Mucosa of descending colon (tissue), 3 donors: Measurements from ENCODE around the gene LYST. TPM values are rescaled to one million over a fixed set of nuclear protein-coding genes. Genes with fewer than 3 reads are reported as not detected.
A peak's percentile ranks its signal among the peaks of the same experiment; 100 is the strongest.

ENCODE experiments used
- ATAC-seq: fragments of 200-7000 bp; cut with Tn5 transposase; one replicate; pipeline ENCODE4 v1.9.1; 2020; ENCODE audit warnings: mild to moderate bottlenecking, moderate library complexity
- DNase-seq, 3 donors: peaks; one replicate each; pipeline ENCODE4 v3.0.0-alpha.2; 2020
- H3K36me3 ChIP-seq: fragments of 200-600 bp; one replicate; pipeline ENCODE4 v1.8.0; 2021; ENCODE audit warnings: low read depth, mild to moderate bottlenecking
- H3K4me1 ChIP-seq: fragments of 200-600 bp; one replicate; pipeline ENCODE4 v1.8.0; 2021; ENCODE audit warnings: low read depth, mild to moderate bottlenecking
- H3K4me3 ChIP-seq: fragments of 200-600 bp; one replicate; pipeline ENCODE4 v1.8.0; 2021; ENCODE audit warnings: mild to moderate bottlenecking
- H3K9me3 ChIP-seq: fragments of 200-600 bp; one replicate; pipeline ENCODE4 v1.8.0; 2021; ENCODE audit warnings: mild to moderate bottlenecking
- CTCF ChIP-seq: fragments of 200-600 bp; IDR thresholded peaks from one replicate; pipeline ENCODE4 v1.8.0; 2022; ENCODE audit warnings: antibody characterized with exemption, mild to moderate bottlenecking
- intact Hi-C, 2 donors: fragments of 100-400 bp; cut with DNase I in 1 of 2; cut with micrococcal nuclease in 1 of 2; formaldehyde crosslinking; loops; one replicate each; pipeline versions ENCODE4 v1.11.0 to v1.11.1; 2022; cut with DNase I, micrococcal nuclease
- total RNA-seq, 3 donors: library from RNA; stranded (reverse); fragmentation: NEBNext Ultra II Directional in 2 of 3; extraction: Animal tissue kit (Norgen Biotek cat#: 25700) in 2 of 3; gene quantifications; one replicate each; pipeline versions ENCODE4 v1.2.1 to v1.2.4, GENCODE V29; 2021 to 2023
- donor health status: DM: no; HTN: no; CAD: no; lungs with moderate emphysema.
- donor health status: DM: no; HTN: no; CAD: no.
- donor health status: DM: no; HTN: yes; CAD: no.

LYST gene
- total RNA-seq, 3 donors from 2014 or later, result 24.0 to 32.3 (median 26.7) TPM

- TF ChIP-seq CTCF, result no peak
- no peak for DNase-seq
- Histone ChIP-seq H3K9me3 (no peaks in the 10 kb centered on the region), H3K4me1 (no peaks in the 10 kb centered on the region), H3K36me3 (no peaks in the 10 kb centered on the region), H3K4me3 (no peak overlapping the region)
- intact Hi-C loops, result no loop called here
- ATAC-seq, result no peak
These were observed 183.1 kb downstream of the LYST start for GRCh38 chr1:235683653-235684052.

GRCh38 chr1:235682216-235682615 is 184.5 kb downstream of the LYST start:
- no peak for DNase-seq
- Histone ChIP-seq H3K4me1 (no peaks in the 10 kb centered on the region), H3K36me3 (no peaks in the 10 kb centered on the region), H3K9me3 (no peaks in the 10 kb centered on the region), H3K4me3 (no peak overlapping the region)
- TF ChIP-seq CTCF, result no peak
- intact Hi-C loops, result no loop called here
- ATAC-seq, result no peak

GRCh38 chr1:235679644-235680043 is 187.1 kb downstream of the LYST start:
- no peaks in the 10 kb centered on the region for H3K4me1 ChIP-seq
- H3K9me3 ChIP-seq, result peaks cover 7% of the 10 kb centered on the region
- DNase-seq (no peak), ATAC-seq (peak; percentile 28)
- no peak for TF ChIP-seq CTCF
- H3K36me3 ChIP-seq, result no peaks in the 10 kb centered on the region
- intact Hi-C loops, result no loop called here
- no peak overlapping the region for H3K4me3 ChIP-seq

DNA sequence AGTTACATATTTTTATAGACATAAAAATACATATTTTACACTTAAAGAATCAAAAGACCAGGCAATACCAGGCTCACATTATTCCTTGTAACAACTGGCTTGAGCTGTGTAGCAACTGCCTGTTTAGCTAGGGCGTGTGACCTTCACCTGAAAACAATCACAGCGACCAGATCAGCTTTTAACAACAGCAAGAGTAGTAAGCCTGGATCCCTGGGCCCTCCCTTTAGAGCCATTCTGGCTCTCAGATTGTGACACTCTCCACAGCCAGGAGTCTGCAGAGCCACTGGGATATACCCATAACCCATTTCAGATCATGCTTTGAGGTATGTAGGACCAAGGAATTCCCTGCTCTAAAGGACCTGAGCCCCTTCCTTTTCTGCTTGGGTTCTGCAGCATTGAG is 187.7 kb downstream of the LYST start:
- Histone ChIP-seq H3K9me3 (peaks cover 7% of the 10 kb centered on the region), H3K4me1 (no peaks in the 10 kb centered on the region), H3K4me3 (no peak overlapping the region), H3K36me3 (no peaks in the 10 kb centered on the region)
- ATAC-seq (peak; percentile 74), DNase-seq (peak in 1 of 3 donors; percentile 23)
- intact Hi-C loops, result no loop called here
- TF ChIP-seq CTCF, result no peak

GRCh38 chr1:235675152-235675890 is 191.4 kb downstream of the LYST start:
- H3K4me1 ChIP-seq, result no peaks in the 10 kb centered on the region
- TF ChIP-seq CTCF, result no peak
- DNase-seq (no peak), ATAC-seq (no peak)
- no peaks in the 10 kb centered on the region for H3K36me3 ChIP-seq
- intact Hi-C loops, result no loop called here
- H3K4me3 ChIP-seq, result no peak overlapping the region
- H3K9me3 ChIP-seq, result peaks cover 22% of the 10 kb centered on the region
